SIG-M5 (cell line): ENCODE measurements around the gene KRT6A.

ENCODE experiments used
- DNase-seq: peaks from one replicate; lab custom pipeline; 2025; lab: John Stamatoyannopoulos, UW

The KRT6A gene

GRCh38 chr12:52493172-52493571, at the start of gene KRT6A:
Gene KRT6A (minus strand): TSS chr12:52493257. CDS start chr12:52493188, 69 bp downstream.
- DNase-seq: no peak

- no peak for DNase-seq
Observed at GRCh38 chr12:52542157-52542556, 49.1 kb upstream of the KRT6A start.

GRCh38 chr12:52541709-52542108, 48.7 kb upstream of the KRT6A start:
- no peak for DNase-seq

- DNase-seq: no peak
Observed at GRCh38 chr12:52540531-52540930, 47.5 kb upstream of the KRT6A start.

GRCh38 chr12:52539821-52540173, 46.7 kb upstream of the KRT6A start:
- no peak for DNase-seq

GRCh38 chr12:52539083-52539820, 46.2 kb upstream of the KRT6A start:
- DNase-seq: no peak

GRCh38 chr12:52537101-52537500, 44.0 kb upstream of the KRT6A start:
- DNase-seq: no peak

GRCh38 chr12:52535574-52535973, 42.5 kb upstream of the KRT6A start:
- no peak for DNase-seq

GRCh38 chr12:52534482-52534881, 41.4 kb upstream of the KRT6A start:
- no peak for DNase-seq

- DNase-seq: no peak
Observed at GRCh38 chr12:52533686-52534470, 40.8 kb upstream of the KRT6A start.

GRCh38 chr12:52532636-52533035, 39.6 kb upstream of the KRT6A start:
- no peak for DNase-seq

- no peak for DNase-seq
Observed at GRCh38 chr12:52531566-52532300, 38.7 kb upstream of the KRT6A start.

GRCh38 chr12:52530905-52531304, 37.8 kb upstream of the KRT6A start:
- no peak for DNase-seq

- no peak for DNase-seq
Observed at GRCh38 chr12:52530366-52530765, 37.3 kb upstream of the KRT6A start.

GRCh38 chr12:52529846-52530245, 36.8 kb upstream of the KRT6A start:
- no peak for DNase-seq

GRCh38 chr12:52529417-52529816, 36.4 kb upstream of the KRT6A start:
- no peak for DNase-seq

GRCh38 chr12:52528641-52529143, 35.6 kb upstream of the KRT6A start:
- no peak for DNase-seq

- DNase-seq: no peak
Observed at GRCh38 chr12:52527121-52527800, 34.2 kb upstream of the KRT6A start.

GRCh38 chr12:52526511-52526951, 33.5 kb upstream of the KRT6A start:
- DNase-seq: no peak

- no peak for DNase-seq
Observed at GRCh38 chr12:52525661-52526499, 32.8 kb upstream of the KRT6A start.
